Vagina (tissue), 2 donors: ENCODE data around the gene UCHL1. TPM values are rescaled to one million over a fixed set of nuclear protein-coding genes. Genes with fewer than 3 reads are reported as not detected.

Source experiments
- DNase-seq, 2 donors: peaks; one replicate each; pipeline ENCODE4 v3.0.0-alpha.2; 2017; ENCODE audit errors: extremely low spot score in 2 of 2
- H3K27ac ChIP-seq: fragments of 200-600 bp; sonication (generic); one replicate; pipeline ENCODE4 v1.5.1; 2019
- H3K27me3 ChIP-seq: fragments of 200-600 bp; sonication (generic); one replicate; pipeline ENCODE4 v1.5.1; 2019
- H3K36me3 ChIP-seq, 2 donors: fragments of 200-600 bp; sonication (generic); one replicate each; pipeline ENCODE4 v1.5.1; 2017 to 2019
- H3K4me1 ChIP-seq: fragments of 200-600 bp; sonication (generic); one replicate; pipeline ENCODE4 v1.5.1; 2019
- H3K4me3 ChIP-seq, 2 donors: fragments of 200-600 bp; sonication (generic); 1 replicate in 1 of 2; 2 replicates in 1 of 2; pipeline ENCODE4 v1.5.1; 2016 to 2019
- H3K9me3 ChIP-seq: fragments of 200-600 bp; sonication (generic); one replicate; pipeline ENCODE4 v1.5.1; 2019
- CTCF ChIP-seq, 3 experiments: fragments of 450-650 bp in 2 of 3; fragments of 200-600 bp in 1 of 3; sonication (generic) in 1 of 3; IDR thresholded peaks; one replicate each; pipeline ENCODE4 v1.5.1; 2017 to 2019; ENCODE audit warnings: antibody characterized with exemption in 3 of 3, mild to moderate bottlenecking in 2 of 3, moderate library complexity in 2 of 3
- POLR2A ChIP-seq, 2 donors: fragments of 450-650 bp; IDR thresholded peaks; one replicate each; pipeline ENCODE4 v1.6.1; 2017; ENCODE audit warnings: antibody characterized with exemption in 2 of 2, mild to moderate bottlenecking in 2 of 2, moderate library complexity in 2 of 2
- POLR2AphosphoS5 ChIP-seq, 2 donors: sonication (generic); formaldehyde crosslinking; IDR thresholded peaks; one replicate each; pipeline ENCODE4 v1.9.0; 2017; ENCODE audit warnings: antibody characterized with exemption in 2 of 2, mild to moderate bottlenecking in 2 of 2, low read depth in 1 of 2; ENCODE audit not compliant: insufficient read depth in 1 of 2
- intact Hi-C: fragments of 100-400 bp; cut with DNase I; formaldehyde crosslinking; loops from one replicate; pipeline ENCODE4 v1.15.1; 2023
- total RNA-seq: library from RNA; depleted of rRNA; stranded (reverse); fragments of >200 nt; gene quantifications from one replicate; pipeline ENCODE4 v1.2.3, GENCODE V29; 2016

The UCHL1 gene
- total RNA-seq, 1 donor from 2014 or later = 174 TPM

GRCh38 chr4:41290479-41290878, 33.8 kb downstream of the UCHL1 start:
- DNase-seq = no peak
- no peak for TF ChIP-seq CTCF (IDR thresholded peaks at IDR 0.05)
- no peak for TF ChIP-seq POLR2AphosphoS5 (IDR thresholded peaks at IDR 0.05; ENCODE audit: insufficient read depth in 1 of 2, low read depth in 1 of 2)
- TF ChIP-seq POLR2A (IDR thresholded peaks at IDR 0.05) = no peak
- Histone ChIP-seq H3K27me3 (no peaks in the 10 kb centered on the region), H3K4me1 (no peaks in the 10 kb centered on the region), H3K36me3 (no peaks in the 10 kb centered on the region), H3K9me3 (no peaks in the 10 kb centered on the region), H3K4me3 (no peak overlapping the region), H3K27ac (no peak overlapping the region)
- intact Hi-C loops = no loop called here

- Histone ChIP-seq H3K9me3 (no peaks in the 10 kb centered on the region), H3K27ac (no peak overlapping the region), H3K27me3 (no peaks in the 10 kb centered on the region), H3K4me1 (no peaks in the 10 kb centered on the region), H3K36me3 (no peaks in the 10 kb centered on the region), H3K4me3 (no peak overlapping the region)
- intact Hi-C loops = no loop called here
- no peak for DNase-seq
- TF ChIP-seq POLR2AphosphoS5 (IDR thresholded peaks at IDR 0.05; ENCODE audit: insufficient read depth in 1 of 2, low read depth in 1 of 2) (no peak), CTCF (IDR thresholded peaks at IDR 0.05) (no peak), POLR2A (IDR thresholded peaks at IDR 0.05) (no peak)
Observed at GRCh38 chr4:41294445-41295062, 37.8 kb downstream of the UCHL1 start.

- intact Hi-C loops = no loop called here
- H3K9me3 ChIP-seq = no peaks in the 10 kb centered on the region
Observed at GRCh38 chr4:41296995-41297394, 40.3 kb downstream of the UCHL1 start.

GRCh38 chr4:41297832-41298231, 41.1 kb downstream of the UCHL1 start:
- H3K4me1 ChIP-seq = no peaks in the 10 kb centered on the region
- TF ChIP-seq POLR2A (IDR thresholded peaks at IDR 0.05) = no peak
- no peak for TF ChIP-seq POLR2AphosphoS5 (IDR thresholded peaks at IDR 0.05; ENCODE audit: insufficient read depth in 1 of 2, low read depth in 1 of 2)
- H3K27me3 ChIP-seq = no peaks in the 10 kb centered on the region
- H3K4me3 ChIP-seq = no peak overlapping the region
- no peaks in the 10 kb centered on the region for H3K9me3 ChIP-seq
- H3K36me3 ChIP-seq = no peaks in the 10 kb centered on the region
- intact Hi-C loops = no loop called here
- no peak overlapping the region for H3K27ac ChIP-seq
- no peak for DNase-seq

More at GRCh38 chr4:41296995-41297394, 40.3 kb downstream of the UCHL1 start:
- no peak for TF ChIP-seq POLR2AphosphoS5 (IDR thresholded peaks at IDR 0.05; ENCODE audit: insufficient read depth in 1 of 2, low read depth in 1 of 2)
- TF ChIP-seq CTCF (IDR thresholded peaks at IDR 0.05) = no peak
- TF ChIP-seq POLR2A (IDR thresholded peaks at IDR 0.05) = no peak
- Histone ChIP-seq H3K4me3 (no peak overlapping the region), H3K4me1 (no peaks in the 10 kb centered on the region), H3K27ac (no peak overlapping the region), H3K36me3 (no peaks in the 10 kb centered on the region), H3K27me3 (no peaks in the 10 kb centered on the region)
- no peak for DNase-seq

- Histone ChIP-seq H3K4me1 (no peaks in the 10 kb centered on the region), H3K36me3 (no peaks in the 10 kb centered on the region), H3K9me3 (no peaks in the 10 kb centered on the region), H3K4me3 (no peak overlapping the region), H3K27ac (no peak overlapping the region), H3K27me3 (no peaks in the 10 kb centered on the region)
- TF ChIP-seq CTCF (IDR thresholded peaks at IDR 0.05) (no peak), POLR2AphosphoS5 (IDR thresholded peaks at IDR 0.05; ENCODE audit: insufficient read depth in 1 of 2, low read depth in 1 of 2) (no peak), POLR2A (IDR thresholded peaks at IDR 0.05) (no peak)
- no peak for DNase-seq
- intact Hi-C loops = no loop called here
Observed at GRCh38 chr4:41299486-41299885, 42.8 kb downstream of the UCHL1 start.
